K562 (cell line): ENCODE data around the gene PIK3AP1. TPM values are rescaled to one million over a fixed set of nuclear protein-coding genes. Genes with fewer than 3 reads are reported as not detected.

ENCODE experiments used
- ATAC-seq: fragments of 200-7000 bp; cut with Tn5 transposase; 3 replicates; pipeline ENCODE4 v1.9.1; 2020; ENCODE audit warnings: moderate library complexity
- BruUV-seq: library from RNA; stranded (reverse); fragments of 400-500 nt; replicated peaks from 2 replicates; lab custom pipeline; 2021; lab: Mats Ljungman, UMichigan
- CTCF ChIA-PET: fragments of 300-600 bp; formaldehyde crosslinking; extraction: SDS; loops from one replicate; lab custom pipeline; 2021; ENCODE audit warnings: low intra/inter-chr PET ratio; lab: Yijun Ruan, JAX
- POLR2A ChIA-PET: fragments of 300-600, 350-650 bp; sonication (Branson Sonifier 250); formaldehyde crosslinking; extraction: SDS; loops from one replicate; lab custom pipeline; 2021; ENCODE audit warnings: antibody characterized with exemption, inconsistent platforms; lab: Yijun Ruan, JAX
- DNase-seq, 4 experiments: peaks; one replicate each; pipeline versions ENCODE4 v3.0.0 to v3.0.0-alpha.2; 2011 to 2018; ENCODE audit warnings: low spot score in 3 of 4, mixed read lengths in 3 of 4; ENCODE audit errors: extremely low read depth in 1 of 4
- FAIRE-seq: peaks from 2 replicates; lab custom pipeline; 2011; peaks lifted over from hg19 to GRCh38; lab: Jason Lieb, UNC
- H2AFZ ChIP-seq: 2 replicates; pipeline ENCODE4 v1.6.0; 2011; ENCODE audit warnings: low read depth, low read length, control low read depth, inconsistent platforms
- H3K27ac ChIP-seq: fragments of 200-600 bp; 3 replicates; pipeline ENCODE4 v1.8.0; 2011; ENCODE audit warnings: low read depth, mild to moderate bottlenecking, control low read depth, inconsistent platforms, low read length, moderate library complexity, mixed read lengths; ENCODE audit errors: extremely low read depth
- H3K27me3 ChIP-seq, 2 experiments: fragments of 300-600 bp in 1 of 2; 2 replicates in 1 of 2; 3 replicates in 1 of 2; pipeline versions ENCODE4 v1.6.0 to v1.8.0; 2011; ENCODE audit warnings: inconsistent platforms in 2 of 2, low read length in 2 of 2, mild to moderate bottlenecking in 1 of 2, mixed read lengths in 1 of 2, moderate library complexity in 1 of 2; ENCODE audit not compliant: control insufficient read depth in 2 of 2, insufficient read depth in 2 of 2
- H3K36me3 ChIP-seq: fragments of 300-600 bp; 3 replicates; pipeline ENCODE4 v1.8.0; 2011; ENCODE audit warnings: mild to moderate bottlenecking, low read length, inconsistent platforms; ENCODE audit not compliant: control insufficient read depth, insufficient read depth
- H3K4me1 ChIP-seq, 2 experiments: fragments of 200-600 bp in 1 of 2; replicated peaks in 1 of 2; 2 replicates in 1 of 2; 3 replicates in 1 of 2; pipeline versions ENCODE4 v1.5.1 to v1.8.0; 2011; ENCODE audit warnings: inconsistent platforms in 2 of 2, low read length in 2 of 2, mild to moderate bottlenecking in 1 of 2, mixed read lengths in 1 of 2, moderate library complexity in 1 of 2; ENCODE audit not compliant: control insufficient read depth in 2 of 2, insufficient read depth in 2 of 2
- H3K4me2 ChIP-seq: 2 replicates; pipeline ENCODE4 v1.6.1; 2011; ENCODE audit warnings: low read length, control low read depth, inconsistent platforms, mixed read lengths; ENCODE audit not compliant: insufficient read depth
- H3K4me3 ChIP-seq: fragments of 200-600 bp; sonication (generic), shearing (Covaris generic); 2 replicates; pipeline ENCODE4 v1.5.1; 2016; ENCODE audit warnings: control low read depth, inconsistent platforms
- H3K79me2 ChIP-seq: fragments of 200-600 bp; 3 replicates; pipeline ENCODE4 v1.8.0; 2011; ENCODE audit warnings: low read length, inconsistent platforms; ENCODE audit not compliant: control insufficient read depth, insufficient read depth
- H3K9ac ChIP-seq, 2 experiments: 2 replicates each; pipeline versions ENCODE4 v1.6.0 to v1.6.1; 2011; ENCODE audit warnings: low read depth in 2 of 2, low read length in 2 of 2, control low read depth in 1 of 2, inconsistent platforms in 1 of 2, mild to moderate bottlenecking in 1 of 2, mixed read lengths in 1 of 2; ENCODE audit not compliant: insufficient read depth in 1 of 2
- H3K9me1 ChIP-seq: one replicate; pipeline ENCODE4 v1.6.0; 2011; ENCODE audit warnings: inconsistent platforms, mild to moderate bottlenecking, low read length, moderate library complexity; ENCODE audit not compliant: control insufficient read depth, insufficient read depth
- H3K9me3 ChIP-seq: replicated peaks from 2 replicates; pipeline ENCODE4 v1.5.1; 2011; ENCODE audit warnings: low read depth, low read length, inconsistent platforms; ENCODE audit not compliant: control insufficient read depth, insufficient read depth
- H4K20me1 ChIP-seq: replicated peaks from 2 replicates; pipeline ENCODE4 v1.6.1; 2011; ENCODE audit warnings: low read length, inconsistent platforms, mixed read lengths; ENCODE audit not compliant: control insufficient read depth, insufficient read depth
- BRCA1 ChIP-seq, 2 experiments: fragments of 450-650 bp in 1 of 2; sonication (generic) in 1 of 2; formaldehyde crosslinking in 1 of 2; IDR thresholded peaks; 2 replicates each; pipeline versions ENCODE4 v1.5.0 to v1.6.1; 2017 to 2020; ENCODE audit warnings: mild to moderate bottlenecking in 1 of 2, missing genetic modification reagents in 1 of 2
- CC2D1A ChIP-seq: fragments of 450-650 bp; IDR thresholded peaks from 2 replicates; pipeline ENCODE4 v1.6.1; 2017; ENCODE audit warnings: mild to moderate bottlenecking
- CREB1 ChIP-seq, 2 experiments: sonication (generic) in 1 of 2; formaldehyde crosslinking in 1 of 2; IDR thresholded peaks; 2 replicates each; pipeline versions ENCODE4 v1.6.1 to v1.8.0; 2012 to 2022; ENCODE audit warnings: inconsistent platforms in 1 of 2, mild to moderate bottlenecking in 1 of 2, missing genetic modification reagents in 1 of 2, moderate library complexity in 1 of 2
- ETV1 ChIP-seq: fragments of 450-650 bp; conservative IDR thresholded peaks from 2 replicates; pipeline ENCODE4 v1.6.1; 2016; ENCODE audit warnings: missing genetic modification characterization, control low read depth, low read depth, missing compliant biosample characterization
- ETV5 ChIP-seq: sonication (generic); formaldehyde crosslinking; IDR thresholded peaks from 2 replicates; pipeline ENCODE4 v1.4.0; 2020; ENCODE audit warnings: low read depth, mild to moderate bottlenecking, missing genetic modification reagents
- FOXM1 ChIP-seq, 2 experiments: fragments of 450-650 bp in 1 of 2; sonication (generic) in 1 of 2; formaldehyde crosslinking in 1 of 2; IDR thresholded peaks; 2 replicates each; pipeline versions ENCODE4 v1.6.1 to v1.9.0; 2017 to 2022; ENCODE audit warnings: low read depth in 2 of 2, mild to moderate bottlenecking in 2 of 2, missing genetic modification reagents in 1 of 2, moderate library complexity in 1 of 2
- NELFE ChIP-seq: IDR thresholded peaks from 2 replicates; pipeline ENCODE4 v1.6.1; 2011; ENCODE audit warnings: mild to moderate bottlenecking; ENCODE audit not compliant: insufficient read depth, insufficient read length
- NFATC3 ChIP-seq: fragments of 450-650 bp; IDR thresholded peaks from 2 replicates; pipeline ENCODE4 v1.6.1; 2017; ENCODE audit warnings: mild to moderate bottlenecking
- NR4A1 ChIP-seq, 2 experiments: fragments of 250-450 bp in 1 of 2; fragments of 450-650 bp in 1 of 2; sonication (Bioruptor Pico) in 1 of 2; IDR thresholded peaks; 2 replicates each; pipeline versions ENCODE4 v1.4.0 to v1.6.1; 2016 to 2020; ENCODE audit warnings: mild to moderate bottlenecking in 2 of 2, missing compliant biosample characterization in 1 of 2, missing genetic modification characterization in 1 of 2, moderate library complexity in 1 of 2
- TEAD1 ChIP-seq, 2 experiments: fragments of 450-650 bp in 1 of 2; sonication (generic) in 1 of 2; formaldehyde crosslinking; IDR thresholded peaks; 2 replicates each; pipeline versions ENCODE4 v1.4.0 to v1.8.0; 2020 to 2022; ENCODE audit warnings: mild to moderate bottlenecking in 2 of 2, missing genetic modification reagents in 1 of 2
- ZBTB43 ChIP-seq: sonication (generic); formaldehyde crosslinking; IDR thresholded peaks from 2 replicates; pipeline ENCODE4 v1.8.0; 2023; ENCODE audit warnings: mild to moderate bottlenecking, missing genetic modification reagents
- ZNF146 ChIP-seq: IDR thresholded peaks from one replicate; pipeline ENCODE4 v1.6.1; 2018; ENCODE audit warnings: missing compliant biosample characterization; ENCODE audit not compliant: unreplicated experiment
- ZNF316 ChIP-seq: fragments of 450-650 bp; IDR thresholded peaks from 2 replicates; pipeline ENCODE4 v1.6.1; 2016
- ZNF436 ChIP-seq: fragments of 250-450, 450-650 bp; sonication (Bioruptor Pico); formaldehyde crosslinking; IDR thresholded peaks from 2 replicates; pipeline ENCODE4 v1.7.0; 2020; ENCODE audit warnings: mild to moderate bottlenecking
- ZNF75A ChIP-seq: fragments of 450-650 bp; formaldehyde crosslinking; IDR thresholded peaks from 2 replicates; pipeline ENCODE4 v1.4.0; 2020; ENCODE audit warnings: mild to moderate bottlenecking
- ZNF76 ChIP-seq: fragments of 250-450 bp; sonication (Bioruptor Pico); IDR thresholded peaks from 2 replicates; pipeline ENCODE4 v1.4.0; 2020; ENCODE audit warnings: mild to moderate bottlenecking, moderate library complexity, borderline replicate concordance
- WGBS: fragments of 100-300 bp; shearing (Covaris generic); methylation state at CpG from one replicate; pipeline ENCODE4 v1.1.6; 2016; ENCODE audit warnings: low coverage, mixed read lengths; ENCODE audit not compliant: insufficient coverage; ENCODE audit errors: missing lambda C conversion rate; 5-methylcytosine and 5-hydroxymethylcytosine counted together
- in situ Hi-C: fragments of 300-500 bp; cut with MboI; formaldehyde crosslinking; loops from 4 replicates; pipeline ENCODE4 v1.15.0; 2018; ENCODE audit warnings: inconsistent platforms, mixed read lengths
- intact Hi-C: fragments of 100-400 bp; cut with micrococcal nuclease; formaldehyde crosslinking; loops from 2 replicates; pipeline ENCODE4 v1.14.2; 2022
- polyA plus RNA-seq, 8 experiments: library from polyadenylated mRNA; depleted of rRNA in 4 of 8; stranded (reverse) in 5 of 8; unstranded in 3 of 8; fragments of >200 nt; fragmentation: Nextera tagmentation in 2 of 8; fragmentation: Illumina TruSeq in 1 of 8; extraction: Ambion mirVana in 2 of 8; extraction: Trizol in 1 of 8; gene quantifications; 2 replicates each; pipeline versions ENCODE4 v1.2.1 to v1.2.3, GENCODE V29; 2011 to 2014; ENCODE audit warnings: inconsistent platforms in 1 of 8, missing spikeins in 1 of 8
- total RNA-seq, 7 experiments: library from RNA; depleted of rRNA in 6 of 7; stranded (reverse); fragments of >200 nt in 6 of 7; fragmentation: Illumina TruSeq in 2 of 7; extraction: Trizol in 2 of 7; gene quantifications; 2 replicates each; pipeline versions ENCODE4 v1.2.1 to v1.2.3, GENCODE V29; 2011 to 2021; ENCODE audit warnings: low replicate concordance in 1 of 7
- TF ChIP-seq, protein P1 (sequence below): fragments of 250-450 bp; sonication (Bioruptor Pico); IDR thresholded peaks from 2 replicates; pipeline ENCODE4 v1.8.0; 2021; ENCODE audit warnings: moderate library complexity, mild to moderate bottlenecking, inconsistent platforms

The PIK3AP1 gene
- total and polyA plus RNA-seq, 9 of the 15 experiments (the other 6 are each of a cell fraction or from before 2014, with no cell fraction given), result 0.20 to 2.4 (median 1.4) TPM

DNA sequence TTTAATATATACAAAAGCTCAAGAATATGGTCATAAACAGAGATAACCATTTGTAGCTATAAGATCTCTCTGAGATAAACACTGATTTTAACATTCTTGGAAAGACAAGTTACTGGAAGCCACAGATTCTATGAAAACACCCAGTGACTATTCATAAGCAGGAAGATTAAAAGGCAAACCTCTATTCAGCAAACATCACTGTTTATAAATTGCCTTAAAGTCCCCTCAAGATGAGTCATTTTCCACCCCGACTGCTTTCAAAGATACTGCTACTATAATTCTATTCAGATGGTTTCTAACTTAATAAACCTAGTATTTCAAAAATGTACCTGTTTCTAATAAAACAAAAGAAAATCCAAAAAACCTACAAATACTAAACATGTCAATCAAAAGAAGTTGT, 154.5 kb downstream of the PIK3AP1 start (continued):
- TF ChIP-seq TEAD1 (CRISPR knock-in tag; IDR thresholded peaks at IDR 0.05) (no peak), FOXM1 (IDR thresholded peaks at IDR 0.05; ENCODE audit: low read depth) (no peak), FOXM1 (CRISPR knock-in tag; IDR thresholded peaks at IDR 0.05; ENCODE audit: low read depth) (no peak), CC2D1A (no peak)

DNA sequence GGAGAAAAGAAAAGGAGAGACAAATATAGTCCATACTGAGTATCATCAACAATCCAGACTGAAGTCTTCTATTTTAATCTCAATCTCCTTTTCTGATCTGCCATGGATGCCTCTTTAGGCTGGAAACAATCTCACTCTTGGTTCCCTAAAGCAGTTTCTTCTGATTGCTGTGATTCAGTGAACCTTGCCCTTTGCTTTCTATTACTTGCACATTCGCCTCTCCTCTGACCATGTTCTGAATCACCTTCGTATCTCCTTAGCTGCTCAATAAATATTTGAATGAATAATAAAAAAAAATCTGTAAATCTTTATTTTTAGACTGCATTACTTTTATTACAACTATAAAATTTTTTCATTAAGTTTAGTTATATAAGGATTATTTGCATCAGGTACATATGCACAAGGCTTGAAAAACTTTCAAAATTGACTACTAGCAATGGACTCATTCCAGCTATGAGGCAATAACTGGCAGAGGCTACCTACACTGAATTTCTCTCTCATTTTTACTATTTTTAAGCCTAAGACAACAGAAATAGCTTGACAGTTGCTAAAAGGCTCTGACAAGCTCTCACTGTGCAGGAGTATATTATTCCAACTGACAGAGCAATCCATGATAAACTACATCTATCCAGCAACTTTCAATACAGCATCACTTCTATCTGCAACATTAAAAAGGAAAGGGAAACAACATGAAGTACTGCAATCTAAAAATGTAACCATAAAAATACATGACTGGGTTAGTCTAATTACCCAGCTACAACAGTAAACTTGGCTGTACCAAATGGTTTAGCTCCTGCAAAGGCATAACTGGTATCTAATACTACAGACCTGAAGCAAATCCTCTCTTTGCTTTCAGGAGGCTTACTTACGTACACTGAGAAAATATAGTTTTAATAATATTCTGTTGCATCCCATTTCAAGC, 159.1 kb downstream of the PIK3AP1 start:
- DNase-seq, result no peak
- in situ Hi-C loops (no loop called here), intact Hi-C loops (no loop called here)
- Histone ChIP-seq H3K27me3 (no peaks in the 10 kb centered on the region), H3K79me2 (peaks cover 17% of the 10 kb centered on the region; the same call in 2 of the 3 replicates), H3K27ac (no peak overlapping the region), H3K9me3 (no peaks in the 10 kb centered on the region), H3K4me3 (no peak overlapping the region), H4K20me1 (no peaks in the 10 kb centered on the region), H3K36me3 (peaks cover 76% of the 10 kb centered on the region), H3K9ac (no peak overlapping the region), H3K4me2 (no peak overlapping the region), H3K9me1 (no peaks in the 10 kb centered on the region), H2AFZ (no peak overlapping the region), H3K4me1 (no peaks in the 10 kb centered on the region; a peak in 1 of 5 replicates)
- no peak for ATAC-seq
- 92% methylated on average over 3 of the region's 3 CpGs for WGBS
- no TSS peak for BruUV-seq
- no peak for FAIRE-seq
- CTCF ChIA-PET, result no interaction called here
- POLR2A ChIA-PET, result no interaction called here
- TF ChIP-seq ETV5 (CRISPR knock-in tag), result no peak
- no peak for TF ChIP-seq CREB1 (IDR thresholded peaks at IDR 0.05)
- TF ChIP-seq CREB1 (CRISPR knock-in tag; IDR thresholded peaks at IDR 0.05), result no peak
- no peak for TF ChIP-seq ZNF436 (CRISPR knock-in tag)
- TF ChIP-seq ZNF316, result no peak
- TF ChIP-seq ZNF146 (CRISPR knock-in tag), result no peak
- TF ChIP-seq ZNF75A (CRISPR knock-in tag), result no peak
- no peak for TF ChIP-seq NELFE
- TF ChIP-seq ZBTB43 (CRISPR knock-in tag), result no peak
- TF ChIP-seq, protein P1, sequence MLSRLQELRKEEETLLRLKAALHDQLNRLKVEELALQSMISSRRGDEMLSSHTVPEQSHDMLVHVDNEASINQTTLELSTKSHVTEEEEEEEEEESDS (CRISPR knock-in tag), result no peak
- TF ChIP-seq ZNF76, result no peak
- no peak for TF ChIP-seq ETV1
- no peak for TF ChIP-seq BRCA1 (IDR thresholded peaks at IDR 0.05)
- no peak for TF ChIP-seq BRCA1 (CRISPR knock-in tag; IDR thresholded peaks at IDR 0.05)
- TF ChIP-seq NR4A1 (CRISPR knock-in tag; IDR thresholded peaks at IDR 0.05), result no peak
- TF ChIP-seq NR4A1 (tag; IDR thresholded peaks at IDR 0.05), result no peak
- TF ChIP-seq NFATC3, result no peak
